Adipocyte (in vitro differentiated cells): ENCODE results near the gene NEU2.

Experiments
- DNase-seq: peaks from one replicate; pipeline ENCODE4 v3.0.0-alpha.2; 2015; ENCODE audit warnings: low read depth
- H3K27me3 ChIP-seq: replicated peaks from 2 replicates; pipeline ENCODE4 v1.7.0; 2013; ENCODE audit warnings: mild to moderate bottlenecking, low read length, moderate library complexity; ENCODE audit not compliant: control insufficient read depth, insufficient read depth
- H3K36me3 ChIP-seq: 2 replicates; pipeline ENCODE4 v1.7.0; 2013; ENCODE audit warnings: low read length, mild to moderate bottlenecking, moderate library complexity; ENCODE audit not compliant: control insufficient read depth, insufficient read depth, severe bottlenecking
- H3K4me1 ChIP-seq: 2 replicates; pipeline ENCODE4 v1.7.0; 2013; ENCODE audit warnings: mild to moderate bottlenecking, low read length, moderate library complexity; ENCODE audit not compliant: control insufficient read depth, insufficient read depth
- H3K4me3 ChIP-seq: 2 replicates; pipeline ENCODE4 v1.7.0; 2013; ENCODE audit warnings: mild to moderate bottlenecking, low read length, moderate library complexity
- H3K9ac ChIP-seq: 2 replicates; pipeline ENCODE4 v1.7.0; 2013; ENCODE audit warnings: mild to moderate bottlenecking, low read length, moderate library complexity
- H3K9me3 ChIP-seq: 2 replicates; pipeline ENCODE4 v1.7.0; 2013; ENCODE audit warnings: mild to moderate bottlenecking, low read length, moderate library complexity; ENCODE audit not compliant: control insufficient read depth

The NEU2 gene

DNA sequence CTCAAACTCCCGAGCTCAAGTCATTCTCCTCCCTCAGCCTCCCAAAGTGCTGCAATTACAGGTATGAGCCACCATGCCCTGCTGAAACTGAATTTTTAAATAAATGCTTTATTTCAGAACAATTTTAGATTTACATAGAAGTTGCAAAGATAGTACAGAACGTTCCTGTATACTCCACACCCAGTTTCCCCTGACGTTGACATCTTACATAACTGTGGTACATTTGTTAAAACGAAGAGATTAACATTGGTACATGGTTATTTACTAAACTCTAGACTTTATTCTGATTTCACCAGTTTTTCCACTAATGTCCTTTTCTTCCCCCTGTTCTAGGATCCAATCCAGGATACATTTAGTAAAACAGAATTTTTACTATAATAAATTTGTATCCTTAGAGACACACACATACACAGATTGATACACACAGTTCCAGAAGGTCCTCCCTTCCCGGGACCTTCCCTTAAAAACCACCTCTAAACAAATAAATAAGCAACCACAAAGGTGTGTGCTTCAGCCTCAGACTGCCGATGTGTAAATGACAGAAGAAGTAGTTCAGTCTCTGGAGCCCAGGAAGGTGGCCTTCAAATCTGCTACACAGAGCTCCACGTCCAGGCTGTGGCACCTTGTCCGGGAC lies 6.9 kb downstream of the NEU2 start:
- Histone ChIP-seq H3K9ac (no peak overlapping the region), H3K27me3 (peaks cover 13% of the 10 kb centered on the region), H3K4me3 (no peak overlapping the region), H3K9me3 (no peaks in the 10 kb centered on the region), H3K36me3 (no peaks in the 10 kb centered on the region), H3K4me1 (no peaks in the 10 kb centered on the region)
- no peak for DNase-seq

DNA sequence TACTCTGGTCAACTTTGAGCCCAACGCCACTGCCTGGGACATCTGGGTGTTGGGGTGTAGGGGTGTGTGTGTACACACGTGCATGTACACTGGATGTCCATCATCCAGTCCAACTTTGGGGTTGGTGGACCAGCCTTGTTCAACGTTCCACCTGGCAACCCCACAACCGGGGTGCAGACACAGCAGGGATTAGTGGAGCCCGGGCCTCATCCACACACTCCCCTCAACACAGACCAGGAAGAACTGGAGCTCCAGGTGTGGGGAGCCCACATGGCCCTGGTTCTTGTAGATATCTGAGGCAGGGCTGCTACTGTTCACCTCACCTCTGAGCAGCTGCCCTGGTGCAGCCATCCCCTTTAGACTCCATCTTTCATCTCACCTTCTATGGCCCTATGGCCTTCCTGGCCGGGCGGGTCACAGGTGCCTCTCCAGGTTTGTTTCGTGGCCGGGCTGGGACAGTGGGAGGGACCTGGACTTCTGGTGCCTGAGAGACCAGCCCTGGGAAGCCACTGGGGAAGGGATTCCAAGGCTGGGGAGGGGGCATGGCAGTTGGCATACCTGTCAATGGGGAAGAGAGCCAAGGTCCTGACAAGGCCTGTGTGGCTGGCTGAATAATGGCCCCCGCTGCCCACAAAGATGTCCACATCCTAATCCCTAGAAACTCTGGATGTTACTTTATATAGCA lies 7.5 kb downstream of the NEU2 start:
- Histone ChIP-seq H3K36me3 (no peaks in the 10 kb centered on the region), H3K4me1 (no peaks in the 10 kb centered on the region), H3K27me3 (peaks cover 13% of the 10 kb centered on the region), H3K9me3 (no peaks in the 10 kb centered on the region), H3K9ac (no peak overlapping the region), H3K4me3 (no peak overlapping the region)
- DNase-seq: no peak

DNA sequence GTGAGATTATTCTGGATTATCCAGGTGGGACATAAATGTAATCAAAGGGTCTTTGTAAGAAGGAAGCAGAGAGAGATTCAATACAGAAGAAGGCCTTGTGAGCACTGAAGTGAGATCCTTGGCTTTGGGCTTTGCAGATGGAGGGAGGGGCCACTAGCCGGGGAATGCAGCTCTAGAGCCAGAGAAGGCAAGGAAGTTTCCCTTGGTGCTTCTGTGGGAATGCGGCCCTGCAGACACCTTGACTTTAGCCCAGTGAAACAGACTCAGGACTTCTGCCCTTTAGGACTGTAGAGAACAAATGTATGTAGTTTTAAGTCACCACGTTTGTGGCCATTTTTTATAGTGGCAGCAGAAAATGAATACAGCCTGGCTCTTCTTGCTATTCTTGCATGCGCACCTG lies 8.1 kb downstream of the NEU2 start:
- Histone ChIP-seq H3K36me3 (no peaks in the 10 kb centered on the region), H3K9me3 (no peaks in the 10 kb centered on the region), H3K4me1 (no peaks in the 10 kb centered on the region), H3K4me3 (no peak overlapping the region), H3K27me3 (peaks cover 13% of the 10 kb centered on the region), H3K9ac (no peak overlapping the region)
- no peak for DNase-seq

DNA sequence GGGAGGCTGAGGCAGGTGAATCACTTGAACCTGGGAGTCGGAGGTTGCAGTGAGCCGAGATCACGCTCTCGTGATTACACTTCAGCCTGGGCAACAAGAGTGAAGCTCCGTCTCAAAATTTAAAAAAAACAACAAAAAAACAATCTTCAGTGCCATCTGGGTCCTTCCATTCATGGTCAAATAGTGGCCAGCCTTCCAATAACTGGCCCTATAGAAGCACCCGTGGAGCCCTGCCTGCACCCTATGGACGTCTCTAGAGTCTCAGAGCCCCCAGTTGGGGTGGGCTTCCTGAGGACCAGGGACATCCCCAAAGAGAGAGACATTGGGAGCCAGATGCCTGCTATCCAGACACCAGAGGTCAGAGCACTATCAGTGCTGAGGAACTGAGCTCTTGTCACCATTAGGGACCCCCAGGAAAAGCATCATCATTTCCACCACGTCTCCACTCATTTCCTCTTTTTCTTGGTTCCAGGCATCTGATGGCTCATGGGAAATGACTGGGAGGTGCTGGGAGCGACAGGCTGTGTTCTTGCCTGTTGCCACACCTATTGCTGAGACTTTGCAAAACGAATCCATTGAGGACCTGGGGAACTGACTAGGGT lies 9.4 kb downstream of the NEU2 start:
- DNase-seq: no peak
- Histone ChIP-seq H3K27me3 (peaks cover 13% of the 10 kb centered on the region), H3K4me1 (no peaks in the 10 kb centered on the region), H3K9me3 (no peaks in the 10 kb centered on the region), H3K9ac (no peak overlapping the region), H3K36me3 (no peaks in the 10 kb centered on the region), H3K4me3 (no peak overlapping the region)

DNA sequence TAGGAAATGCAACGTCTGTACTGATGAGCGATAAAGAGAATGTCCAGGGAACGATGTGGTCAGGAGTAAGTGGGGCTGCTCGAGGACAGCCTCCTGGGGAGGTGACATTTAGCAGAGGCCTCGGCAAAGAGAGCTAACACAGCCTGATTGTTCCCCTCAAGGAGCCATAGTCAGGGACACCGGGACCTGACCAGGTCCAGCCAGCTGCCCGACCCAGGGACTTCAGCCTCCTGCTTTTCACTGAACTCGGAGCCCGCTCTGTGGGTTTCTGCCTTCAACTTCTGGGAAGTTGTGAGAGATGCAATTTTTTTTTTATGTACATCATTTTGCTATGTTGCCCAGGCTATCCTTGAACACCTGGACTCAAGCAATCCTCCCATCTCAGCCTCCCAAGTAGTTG lies 10.1 kb downstream of the NEU2 start:
- H3K9ac ChIP-seq: no peak overlapping the region
- no peaks in the 10 kb centered on the region for H3K9me3 ChIP-seq
- peaks cover 13% of the 10 kb centered on the region for H3K27me3 ChIP-seq
- no peaks in the 10 kb centered on the region for H3K4me1 ChIP-seq
- H3K4me3 ChIP-seq: no peak overlapping the region
- DNase-seq: no peak
- no peaks in the 10 kb centered on the region for H3K36me3 ChIP-seq

DNA sequence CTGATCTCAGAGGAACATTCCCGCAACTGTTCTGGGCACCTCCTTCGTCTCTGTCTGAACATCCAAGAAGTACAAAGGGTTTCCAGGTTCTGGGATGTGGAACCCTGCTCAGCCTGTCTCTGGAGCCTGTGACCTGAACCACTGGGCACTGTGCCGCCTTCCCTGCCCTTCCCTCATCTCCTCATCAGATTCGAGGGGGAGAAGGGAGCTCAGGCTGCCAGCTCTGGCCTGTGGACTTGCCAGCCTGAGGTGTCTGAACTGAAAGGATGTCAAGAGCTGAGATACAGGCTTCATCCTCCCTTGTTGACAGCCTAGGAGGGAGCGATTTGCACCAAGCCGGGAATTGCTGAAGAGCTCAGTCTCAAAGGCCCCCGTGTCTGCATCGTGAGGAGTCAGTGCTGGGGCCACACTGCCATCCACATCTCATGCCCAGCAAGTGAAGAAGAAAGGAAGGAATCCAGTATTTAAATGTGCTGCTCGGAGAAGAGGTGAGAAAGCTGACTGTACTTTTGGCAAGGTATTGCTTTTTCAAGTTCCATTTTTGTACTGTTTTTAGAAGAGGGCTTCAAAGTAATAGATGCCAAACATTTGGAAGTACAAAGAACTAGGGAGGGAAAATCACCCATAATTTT lies 12.6 kb downstream of the NEU2 start:
- Histone ChIP-seq H3K4me3 (no peak overlapping the region), H3K36me3 (no peaks in the 10 kb centered on the region), H3K9me3 (no peaks in the 10 kb centered on the region), H3K27me3 (peaks cover 13% of the 10 kb centered on the region), H3K4me1 (no peaks in the 10 kb centered on the region), H3K9ac (no peak overlapping the region)
- no peak for DNase-seq

DNA sequence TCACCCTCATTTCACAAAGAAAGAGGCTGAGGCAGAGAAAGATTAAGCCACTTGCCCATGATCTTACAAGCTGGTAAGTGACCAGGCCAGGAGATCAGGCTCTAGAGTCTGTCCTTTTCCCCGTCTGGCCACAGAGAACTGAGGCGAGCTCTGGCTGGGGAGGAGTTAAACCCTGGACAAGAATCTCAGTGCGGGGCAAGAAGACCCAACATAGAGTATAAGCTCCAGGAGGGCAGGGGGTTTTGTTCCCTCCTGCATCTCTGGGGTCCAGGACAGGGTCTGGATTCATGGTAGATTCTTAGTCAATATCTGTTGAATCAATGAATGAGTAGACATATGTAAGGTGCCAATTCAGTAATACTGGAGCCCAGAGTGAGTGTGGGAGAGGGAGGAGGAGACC lies 14.7 kb downstream of the NEU2 start:
- H3K9ac ChIP-seq: no peak overlapping the region
- peaks cover 8% of the 10 kb centered on the region for H3K27me3 ChIP-seq
- DNase-seq: no peak
- no peak overlapping the region for H3K4me3 ChIP-seq
- no peaks in the 10 kb centered on the region for H3K9me3 ChIP-seq
- no peaks in the 10 kb centered on the region for H3K4me1 ChIP-seq
- no peaks in the 10 kb centered on the region for H3K36me3 ChIP-seq

DNA sequence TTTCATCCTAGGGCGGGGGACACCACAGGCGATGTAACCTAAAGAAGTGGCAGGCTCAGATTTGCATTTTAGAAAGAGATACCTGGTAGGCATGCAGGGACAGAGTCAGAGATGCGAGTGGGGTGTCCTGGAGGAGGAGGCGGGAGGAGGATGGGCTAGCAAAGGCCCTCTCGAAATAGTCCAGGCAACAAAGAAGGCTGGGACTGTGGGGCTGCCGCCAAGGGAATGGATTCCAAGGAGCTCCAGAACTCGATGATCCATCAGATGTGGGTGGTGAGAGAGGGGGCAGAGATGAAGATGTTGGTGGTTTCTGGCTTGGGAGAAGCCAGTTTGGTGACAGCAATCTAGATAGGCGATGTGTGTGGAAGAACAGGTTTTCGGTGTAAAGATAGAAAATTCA lies 15.2 kb downstream of the NEU2 start:
- Histone ChIP-seq H3K36me3 (no peaks in the 10 kb centered on the region), H3K4me3 (no peak overlapping the region), H3K9me3 (no peaks in the 10 kb centered on the region), H3K27me3 (peaks cover 5% of the 10 kb centered on the region), H3K4me1 (no peaks in the 10 kb centered on the region), H3K9ac (no peak overlapping the region)
- DNase-seq: no peak

DNA sequence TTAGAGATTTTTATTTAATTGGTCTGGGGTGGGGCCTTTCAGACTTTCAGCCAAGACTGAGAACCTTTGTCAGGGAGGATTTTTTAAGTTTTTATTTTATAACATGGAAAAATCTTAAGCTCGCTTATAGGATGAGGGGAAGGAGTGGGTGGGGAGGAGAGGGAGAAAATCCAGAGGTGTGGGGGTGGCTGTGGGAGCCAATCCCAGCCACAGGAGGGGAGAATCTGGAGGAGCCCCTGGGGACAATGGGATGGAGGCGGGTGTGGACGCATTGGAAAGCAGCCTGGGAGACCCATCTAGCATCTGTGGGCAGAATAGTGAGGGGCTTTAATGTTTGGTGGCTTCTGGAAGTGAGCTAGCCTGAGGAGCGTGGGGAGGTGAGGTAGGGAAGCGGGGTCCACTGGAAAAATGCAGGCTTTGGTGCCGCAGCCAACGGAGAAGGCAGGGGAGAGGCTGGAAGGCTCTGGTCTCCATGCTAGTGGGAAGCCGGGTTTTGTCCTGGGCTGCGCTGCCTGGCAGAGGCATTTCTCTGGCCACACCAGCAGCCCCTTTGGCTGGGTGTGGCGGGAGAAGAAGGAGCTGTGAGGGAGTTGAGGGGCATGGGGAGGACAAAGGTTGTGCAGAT lies 16.2 kb downstream of the NEU2 start:
- H3K36me3 ChIP-seq: no peaks in the 10 kb centered on the region
- DNase-seq: no peak

DNA sequence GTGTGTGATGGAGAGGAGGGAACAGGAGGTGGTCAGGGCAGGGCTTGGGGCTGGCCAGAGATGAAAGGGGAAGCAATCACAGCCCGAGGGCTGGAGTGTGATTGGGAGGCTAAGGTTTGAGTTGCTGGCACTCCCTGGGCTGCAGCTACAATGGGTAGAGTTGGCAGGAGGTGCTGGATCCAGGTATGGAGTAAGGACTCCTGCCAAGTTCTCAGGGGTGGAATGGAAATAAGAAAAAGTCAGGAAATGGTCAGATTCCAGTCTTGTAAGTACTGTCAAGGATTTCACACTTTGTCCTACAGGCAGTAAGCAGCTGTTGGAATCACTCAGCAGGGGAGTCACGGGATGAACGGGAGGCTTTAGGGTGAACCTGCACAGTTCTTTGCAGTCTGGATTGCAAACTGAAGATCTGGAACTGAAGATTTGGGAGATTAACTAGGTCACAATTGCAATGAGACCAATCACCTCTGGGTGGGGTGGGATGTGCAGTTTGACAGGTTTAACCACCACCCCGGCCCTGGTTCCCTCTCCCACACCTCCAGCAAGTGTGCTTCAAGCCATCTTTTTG lies 16.8 kb downstream of the NEU2 start:
- Histone ChIP-seq H3K4me1 (no peaks in the 10 kb centered on the region), H3K36me3 (no peaks in the 10 kb centered on the region), H3K4me3 (no peak overlapping the region), H3K9me3 (no peaks in the 10 kb centered on the region), H3K27me3 (peaks cover 7% of the 10 kb centered on the region), H3K9ac (no peak overlapping the region)
- no peak for DNase-seq

More for the DNA sequence above, 16.2 kb downstream of the NEU2 start:
- H3K4me1 ChIP-seq: no peaks in the 10 kb centered on the region
- H3K27me3 ChIP-seq: peaks cover 5% of the 10 kb centered on the region
- no peaks in the 10 kb centered on the region for H3K9me3 ChIP-seq
- H3K4me3 ChIP-seq: no peak overlapping the region
- no peak overlapping the region for H3K9ac ChIP-seq
